Thymus (tissue), 11 donors: ENCODE measurements around the gene LTF. TPM values are rescaled to one million over a fixed set of nuclear protein-coding genes. Genes with fewer than 3 reads are reported as not detected.

Experiments used
- DNase-seq, 9 donors: peaks; one replicate each; pipeline ENCODE4 v3.0.0-alpha.2; 2013; ENCODE audit warnings: low spot score in 9 of 9, low read depth in 6 of 9, missing footprints in 1 of 9
- H3K27ac ChIP-seq, 2 donors: one replicate each; pipeline ENCODE4 v1.5.1; 2013; ENCODE audit warnings: control low read depth in 1 of 2, low read depth in 1 of 2, low read length in 1 of 2, mild to moderate bottlenecking in 1 of 2, moderate library complexity in 1 of 2
- H3K27me3 ChIP-seq, 2 donors: one replicate each; pipeline ENCODE4 v1.5.1; 2013; ENCODE audit warnings: low read length in 1 of 2; ENCODE audit not compliant: control insufficient read depth in 2 of 2, insufficient read depth in 1 of 2
- H3K36me3 ChIP-seq, 2 donors: one replicate each; pipeline ENCODE4 v1.5.1; 2013; ENCODE audit warnings: low read length in 1 of 2, mild to moderate bottlenecking in 1 of 2, moderate library complexity in 1 of 2; ENCODE audit not compliant: control insufficient read depth in 2 of 2, insufficient read depth in 2 of 2
- H3K4me1 ChIP-seq, 2 donors: one replicate each; pipeline ENCODE4 v1.5.1; 2013; ENCODE audit warnings: low read length in 2 of 2; ENCODE audit not compliant: control insufficient read depth in 2 of 2, insufficient read depth in 2 of 2
- H3K4me3 ChIP-seq, 2 donors: one replicate each; pipeline ENCODE4 v1.5.1; 2013; ENCODE audit warnings: low read length in 2 of 2, control low read depth in 1 of 2, mild to moderate bottlenecking in 1 of 2
- H3K9me3 ChIP-seq, 2 donors: one replicate each; pipeline ENCODE4 v1.5.1; 2013; ENCODE audit warnings: low read length in 1 of 2, mild to moderate bottlenecking in 1 of 2; ENCODE audit not compliant: control insufficient read depth in 2 of 2, insufficient read depth in 1 of 2
- WGBS: extraction: QIAGEN DNeasy Blood & Tissue Kit; methylation state at CpG from one replicate; pipeline ENCODE4 v1.1.7; 2013; 5-methylcytosine and 5-hydroxymethylcytosine counted together
- polyA plus RNA-seq: library from polyadenylated mRNA; stranded (reverse); fragments of 200-250 nt; gene quantifications from one replicate; pipeline ENCODE4 v1.2.3, GENCODE V29; 2013
- total RNA-seq: library from RNA; stranded (reverse); fragments of 120-200 nt; gene quantifications from one replicate; pipeline ENCODE4 v1.2.4, GENCODE V29; 2013
- donor health status: healthy.

The LTF gene
- total and polyA plus RNA-seq, 2 donors, result 44.2 to 64.3 TPM

- Histone ChIP-seq H3K9me3 (peaks cover 0 to 3% of the 10 kb centered on the region in 2 donors), H3K36me3 (no peaks in the 10 kb centered on the region), H3K27me3 (peaks cover 0 to 3% of the 10 kb centered on the region in 2 donors), H3K27ac (no peak overlapping the region), H3K4me1 (peaks cover 16 to 35% of the 10 kb centered on the region in 2 donors), H3K4me3 (no peak overlapping the region)
- DNase-seq, result no peak
- WGBS, result 87% methylated on average over 6 of the region's 6 CpGs
Observed at GRCh38 chr3:46492890-46493547, 28.3 kb upstream of the LTF start.

- Histone ChIP-seq H3K27ac (no peak overlapping the region), H3K4me3 (no peak overlapping the region), H3K27me3 (peaks cover 0 to 3% of the 10 kb centered on the region in 2 donors), H3K9me3 (no peaks in the 10 kb centered on the region), H3K4me1 (peaks cover 12 to 21% of the 10 kb centered on the region in 2 donors), H3K36me3 (no peaks in the 10 kb centered on the region)
- WGBS, result 95% methylated on average over 11 of the region's 11 CpGs
- DNase-seq, result no peak
Observed at GRCh38 chr3:46491089-46492070, 26.7 kb upstream of the LTF start.

- DNase-seq, result no peak
- Histone ChIP-seq H3K27ac (no peak overlapping the region), H3K36me3 (no peaks in the 10 kb centered on the region), H3K4me3 (no peak overlapping the region), H3K27me3 (peaks cover 0 to 3% of the 10 kb centered on the region in 2 donors), H3K9me3 (no peaks in the 10 kb centered on the region), H3K4me1 (peaks cover 12 to 16% of the 10 kb centered on the region in 2 donors)
- 89% methylated on average over 6 of the region's 6 CpGs for WGBS
Observed at GRCh38 chr3:46490338-46491084, 25.8 kb upstream of the LTF start.

- DNase-seq, result peak in 1 of 9 donors; percentile 44
- H3K36me3 ChIP-seq, result no peaks in the 10 kb centered on the region
- H3K27ac ChIP-seq, result peak overlapping the region in 1 of 2 donors; percentile 31
- WGBS, result 12% methylated on average over 1 of the region's 1 CpG
- peaks cover 0 to 3% of the 10 kb centered on the region in 2 donors for H3K27me3 ChIP-seq
- peaks cover 12 to 16% of the 10 kb centered on the region in 2 donors for H3K4me1 ChIP-seq
- no peak overlapping the region for H3K4me3 ChIP-seq
- no peaks in the 10 kb centered on the region for H3K9me3 ChIP-seq
Observed at GRCh38 chr3:46489875-46490274, 25.2 kb upstream of the LTF start.

- H3K27me3 ChIP-seq, result peaks cover 0 to 3% of the 10 kb centered on the region in 2 donors
- H3K27ac ChIP-seq, result peak overlapping the region; percentile 27 to 40
- no peak for DNase-seq
- no peaks in the 10 kb centered on the region for H3K36me3 ChIP-seq
- WGBS, result 97% methylated on average over 4 of the region's 4 CpGs
- peaks cover 12 to 16% of the 10 kb centered on the region in 2 donors for H3K4me1 ChIP-seq
- no peak overlapping the region for H3K4me3 ChIP-seq
- no peaks in the 10 kb centered on the region for H3K9me3 ChIP-seq
Observed at GRCh38 chr3:46489381-46489780, 24.7 kb upstream of the LTF start.

- no peak overlapping the region for H3K4me3 ChIP-seq
- no peaks in the 10 kb centered on the region for H3K36me3 ChIP-seq
- WGBS, result 12% methylated on average over 26 of the region's 26 CpGs
- peaks cover 0 to 3% of the 10 kb centered on the region in 2 donors for H3K27me3 ChIP-seq
- DNase-seq, result peak; percentile 82 to 96 (median 90)
- H3K9me3 ChIP-seq, result no peaks in the 10 kb centered on the region
- peaks cover 12 to 16% of the 10 kb centered on the region in 2 donors for H3K4me1 ChIP-seq
- H3K27ac ChIP-seq, result peak overlapping the region in 1 of 2 donors; percentile 54
Observed at GRCh38 chr3:46488735-46489361, 24.1 kb upstream of the LTF start.

GRCh38 chr3:46485779-46486175, 21.1 kb upstream of the LTF start:
- no peaks in the 10 kb centered on the region for H3K36me3 ChIP-seq
- DNase-seq, result no peak
- 97% methylated on average over 4 of the region's 4 CpGs for WGBS
- H3K9me3 ChIP-seq, result no peaks in the 10 kb centered on the region
- no peak overlapping the region for H3K27ac ChIP-seq
- no peaks in the 10 kb centered on the region for H3K27me3 ChIP-seq
- H3K4me3 ChIP-seq, result no peak overlapping the region
- peaks cover 12 to 14% of the 10 kb centered on the region in 2 donors for H3K4me1 ChIP-seq

- Histone ChIP-seq H3K4me3 (no peak overlapping the region), H3K27ac (no peak overlapping the region), H3K9me3 (no peaks in the 10 kb centered on the region), H3K36me3 (no peaks in the 10 kb centered on the region), H3K27me3 (no peaks in the 10 kb centered on the region), H3K4me1 (peaks cover 12 to 14% of the 10 kb centered on the region in 2 donors)
- 85% methylated on average over 10 of the region's 10 CpGs for WGBS
- DNase-seq, result no peak
Observed at GRCh38 chr3:46484911-46485778, 20.4 kb upstream of the LTF start.
